GM12892 (cell line): ENCODE results near the gene HDAC4.

ENCODE experiments used
- POLR2A ChIP-seq: IDR thresholded peaks from 2 replicates; pipeline ENCODE4 v1.6.1; 2011; ENCODE audit warnings: low read depth, low read length, control low read depth
- POLR2AphosphoS5 ChIP-seq: IDR thresholded peaks from 2 replicates; pipeline ENCODE4 v1.6.1; 2011; ENCODE audit warnings: low read depth, low read length, control low read depth
- TAF1 ChIP-seq: IDR thresholded peaks from 2 replicates; pipeline ENCODE4 v1.6.1; 2011; ENCODE audit warnings: low read depth, mild to moderate bottlenecking, control low read depth, low read length, borderline replicate concordance

DNA sequence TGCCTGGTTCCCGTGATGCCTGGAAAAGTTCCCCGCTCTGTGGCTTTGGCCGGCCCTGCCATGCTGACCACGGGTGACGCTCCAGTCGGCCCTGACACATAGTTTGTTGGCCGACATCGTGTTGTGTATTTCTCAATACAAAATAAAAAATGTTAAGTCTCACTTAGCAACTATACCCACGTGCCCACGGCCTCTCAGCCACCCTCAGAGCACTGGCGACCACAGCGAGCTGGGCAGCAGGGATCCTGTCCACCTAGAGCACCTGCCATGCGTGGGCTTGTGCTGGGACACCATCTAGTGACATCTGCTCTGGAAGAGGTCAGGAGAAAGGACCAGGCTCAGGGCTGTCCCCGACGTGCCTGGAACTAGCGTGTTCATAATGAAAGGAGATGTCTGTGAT lies 261.7 kb downstream of the HDAC4 start:
- no peak for TF ChIP-seq POLR2AphosphoS5
- TF ChIP-seq POLR2A, result no peak
- TF ChIP-seq TAF1, result no peak
